Endothelial cell of hepatic sinusoid (primary cell): ENCODE measurements around the gene SOX6.
"Not testable (repeated sequence)": the region's sequence is repeated elsewhere in the genome, so short reads cannot be mapped to it uniquely, and the experiment has no call there.

Experiments
- in situ Hi-C: cut with HindIII; loops from 2 replicates; pipeline ENCODE4 v1.10.0; 2017; ENCODE audit warnings: low sequenced_read_pairs

The SOX6 gene

DNA sequence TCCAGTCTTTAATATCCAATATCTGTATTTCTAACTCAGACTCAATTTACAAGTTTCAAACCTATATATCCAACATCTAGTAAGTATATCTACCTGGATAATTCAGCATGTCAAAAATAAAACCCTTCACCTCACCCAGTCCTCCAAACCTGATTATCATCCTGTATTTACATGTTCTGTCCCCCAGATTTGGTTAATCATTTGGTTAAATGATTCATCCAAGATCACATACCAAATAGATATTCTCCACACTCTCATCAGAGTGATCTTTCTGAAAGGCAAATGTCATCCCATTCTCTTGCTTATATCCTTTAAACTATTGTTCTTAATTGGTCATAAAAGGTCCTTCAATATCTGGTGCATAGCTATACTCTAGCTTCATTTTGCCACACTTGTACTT is 199.0 kb downstream of the SOX6 start:
- in situ Hi-C loops, result no loop called here

DNA sequence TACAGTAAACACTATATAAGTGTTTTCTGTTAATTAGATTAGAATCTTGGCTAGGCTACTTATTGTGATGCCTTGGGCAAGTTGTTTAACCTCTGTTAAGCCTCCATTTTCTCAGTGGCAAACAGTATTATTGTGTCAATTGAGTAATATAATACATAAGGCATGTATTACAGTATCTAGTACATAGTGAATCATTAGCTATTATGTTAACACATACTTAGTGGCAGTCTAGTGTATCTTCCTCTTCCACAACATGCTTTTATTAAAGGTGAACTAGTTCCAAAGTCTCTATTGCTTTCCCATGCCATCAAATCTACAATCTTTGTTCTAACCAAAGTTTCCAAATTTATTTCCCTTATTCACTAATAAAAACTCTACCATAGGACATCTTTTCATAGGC is 200.9 kb downstream of the SOX6 start:
- in situ Hi-C loops, result no loop called here

- in situ Hi-C loops, result no loop called here
Measured at GRCh38 chr11:16154715-16155396, 201.5 kb downstream of the SOX6 start.

GRCh38 chr11:16153951-16154350 is 202.4 kb downstream of the SOX6 start:
- in situ Hi-C loops, result no loop called here

GRCh38 chr11:16151138-16151537 is 205.2 kb downstream of the SOX6 start:
- in situ Hi-C loops, result no loop called here

GRCh38 chr11:16149476-16149875 is 206.9 kb downstream of the SOX6 start:
- in situ Hi-C loops, result no loop called here

GRCh38 chr11:16148301-16148931 is 207.9 kb downstream of the SOX6 start:
- in situ Hi-C loops, result no loop called here

GRCh38 chr11:16146980-16147379 is 209.4 kb downstream of the SOX6 start:
- in situ Hi-C loops, result not testable (repeated sequence)

DNA sequence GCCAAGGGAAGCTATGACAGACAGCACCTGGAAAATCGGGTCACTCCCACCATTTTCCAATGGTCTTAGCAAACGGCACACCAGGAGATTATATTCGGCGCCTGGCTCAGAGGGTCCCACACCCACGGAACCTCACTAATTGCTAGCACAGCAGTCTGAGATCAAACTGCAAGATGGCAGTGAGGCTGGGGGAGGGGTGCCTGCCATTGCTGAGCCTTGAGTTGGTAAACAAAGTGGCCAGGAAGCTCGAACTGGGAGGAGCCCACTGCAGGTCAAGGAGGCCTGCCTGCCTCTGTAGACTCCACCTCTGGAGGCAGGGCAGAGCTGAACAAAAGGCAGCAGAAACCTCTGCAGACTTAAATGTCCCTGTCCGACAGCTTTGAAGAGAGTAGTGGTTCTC is 214.7 kb downstream of the SOX6 start:
- in situ Hi-C loops, result not testable (repeated sequence)

GRCh38 chr11:16141162-16141561 is 215.2 kb downstream of the SOX6 start:
- in situ Hi-C loops, result not testable (repeated sequence)

- in situ Hi-C loops, result no loop called here
Measured at GRCh38 chr11:16136792-16137390, 219.5 kb downstream of the SOX6 start.

GRCh38 chr11:16133867-16134266 is 222.5 kb downstream of the SOX6 start:
- in situ Hi-C loops, result no loop called here

- in situ Hi-C loops, result no loop called here
Measured at GRCh38 chr11:16127732-16128131, 228.6 kb downstream of the SOX6 start.

DNA sequence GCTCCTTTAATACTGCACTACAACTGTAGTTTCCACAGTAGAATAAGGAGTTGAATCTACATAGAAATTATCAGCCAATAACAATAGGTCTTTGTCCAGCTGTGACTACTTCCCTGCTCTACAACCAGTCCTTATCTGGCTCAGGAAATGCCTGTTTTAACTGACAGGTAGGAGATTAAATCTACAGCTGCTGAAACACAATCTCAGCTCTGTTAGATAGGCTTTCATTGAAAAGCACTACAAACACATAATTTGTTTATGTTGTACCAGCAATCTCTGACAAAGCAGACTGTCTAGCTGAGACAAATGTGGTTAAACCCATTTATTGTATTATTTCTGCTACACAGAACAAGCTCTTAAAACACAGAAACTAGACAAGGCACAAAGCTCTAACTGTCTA is 230.0 kb downstream of the SOX6 start:
- in situ Hi-C loops, result no loop called here

GRCh38 chr11:16125796-16126195 is 230.6 kb downstream of the SOX6 start:
- in situ Hi-C loops, result no loop called here

GRCh38 chr11:16124390-16124789 is 232.0 kb downstream of the SOX6 start:
- in situ Hi-C loops, result no loop called here

GRCh38 chr11:16121853-16122252 is 234.5 kb downstream of the SOX6 start:
- in situ Hi-C loops, result no loop called here

- in situ Hi-C loops, result no loop called here
Measured at GRCh38 chr11:16120008-16120407, 236.3 kb downstream of the SOX6 start.

DNA sequence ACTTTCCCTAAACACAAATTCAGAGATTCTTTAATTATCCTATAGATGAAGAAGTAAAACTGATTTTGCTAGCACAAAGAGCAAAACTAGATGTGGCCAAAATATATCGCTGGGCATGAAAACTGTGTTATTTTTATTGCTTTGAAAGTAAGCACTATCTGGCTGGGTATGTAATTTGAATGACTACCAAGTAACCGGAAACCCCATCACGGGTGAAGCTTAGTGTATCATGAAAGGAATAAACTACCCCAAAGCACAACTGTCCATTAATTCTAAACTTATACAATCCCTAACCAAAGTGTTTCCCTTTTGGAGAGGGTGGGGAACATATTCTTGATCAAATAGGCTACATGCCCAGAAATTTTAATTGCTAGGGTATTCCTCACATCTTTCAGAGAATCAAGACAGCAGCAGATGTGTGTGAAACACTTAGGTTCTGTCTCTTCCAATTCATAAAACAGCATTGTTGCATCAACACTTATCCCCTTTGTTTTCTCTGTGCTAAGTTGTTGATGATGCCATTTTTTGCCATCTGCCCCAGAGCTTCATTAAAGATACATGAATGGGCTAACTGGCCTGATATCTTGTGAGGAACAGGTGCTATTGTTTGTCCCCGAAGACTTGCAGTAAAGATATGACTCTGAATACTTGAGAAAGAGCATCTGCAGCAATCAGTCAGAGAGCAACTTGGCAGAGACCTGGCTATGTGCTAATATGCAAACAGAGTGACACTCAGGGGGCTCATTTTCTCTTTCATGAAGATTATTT is 238.2 kb downstream of the SOX6 start:
- in situ Hi-C loops, result no loop called here

DNA sequence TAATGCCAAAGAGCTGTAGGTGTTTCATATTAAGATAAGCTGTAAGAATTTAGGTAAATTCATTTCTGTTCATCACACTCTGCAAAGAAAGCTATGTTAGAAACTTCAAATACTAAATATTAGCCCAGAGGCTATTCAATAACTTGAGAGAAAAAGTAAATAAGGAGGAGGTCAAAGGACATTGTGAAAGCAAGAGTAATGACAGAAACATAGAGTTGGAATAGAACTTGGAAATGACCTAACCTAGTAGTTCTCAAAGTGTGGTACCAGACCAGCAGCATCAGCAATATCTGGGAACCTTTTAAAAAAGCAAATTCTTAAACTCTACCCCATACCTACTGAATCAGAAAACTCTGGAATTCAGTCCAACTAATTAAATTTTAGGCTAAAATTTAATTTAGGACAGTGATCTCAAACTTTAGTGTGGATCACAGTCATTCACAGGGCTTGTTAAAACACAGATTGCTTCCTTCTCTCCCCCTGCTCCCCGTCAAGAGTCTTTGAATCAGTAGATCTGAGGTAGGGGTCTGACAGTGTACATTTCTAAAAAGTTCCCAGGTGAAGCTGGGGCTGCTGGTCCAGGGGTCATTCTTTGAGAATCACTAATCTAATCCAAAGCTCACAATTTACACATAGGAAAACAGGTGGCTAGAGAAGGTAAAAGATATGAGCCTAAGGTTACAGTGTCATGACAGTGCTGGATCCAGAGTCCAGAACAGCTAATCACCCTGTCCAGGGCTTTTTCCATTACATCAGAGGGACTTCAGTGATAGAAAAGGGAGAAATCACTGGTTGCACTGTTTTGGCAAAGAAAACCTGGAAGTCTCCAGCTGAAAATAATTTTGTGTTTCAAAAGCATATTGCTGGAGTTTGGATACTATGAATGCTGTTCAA is 241.1 kb downstream of the SOX6 start:
- in situ Hi-C loops, result no loop called here

- in situ Hi-C loops, result no loop called here
Measured at GRCh38 chr11:16114431-16114830, 241.9 kb downstream of the SOX6 start.
